HepG2 (cell line): ENCODE results near the gene WDR7. TPM values are rescaled to one million over a fixed set of nuclear protein-coding genes. Genes with fewer than 3 reads are reported as not detected.

Source experiments
- ATAC-seq: fragments of 200-7000 bp; cut with Tn5 transposase; 3 replicates; pipeline ENCODE4 v1.9.1; 2020; ENCODE audit warnings: mild to moderate bottlenecking, moderate library complexity
- BruUV-seq: library from RNA; stranded (reverse); fragments of 400-500 nt; replicated peaks from 2 replicates; lab custom pipeline; 2021; lab: Mats Ljungman, UMichigan
- CTCF ChIA-PET: fragments of 300-600 bp; formaldehyde crosslinking; extraction: SDS; loops from one replicate; lab custom pipeline; 2021; ENCODE audit warnings: low total read pairs, inconsistent platforms, low intra/inter-chr PET ratio; lab: Yijun Ruan, JAX
- POLR2A ChIA-PET: fragments of 350-600 bp; sonication (Branson Sonifier 250); formaldehyde crosslinking; loops from one replicate; lab custom pipeline; 2020; ENCODE audit warnings: antibody characterized with exemption, inconsistent platforms; lab: Yijun Ruan, JAX
- DNase-seq: peaks from one replicate; pipeline ENCODE4 v3.0.0-alpha.2; 2015; ENCODE audit warnings: low spot score
- FAIRE-seq: peaks from 3 replicates; lab custom pipeline; 2011; peaks lifted over from hg19 to GRCh38; lab: Jason Lieb, UNC
- H2AFZ ChIP-seq: one replicate; pipeline ENCODE4 v1.6.1; 2011; ENCODE audit warnings: low read length, inconsistent platforms
- H3K27ac ChIP-seq: fragments of 300-600 bp; 3 replicates; pipeline ENCODE4 v1.8.0; 2011; ENCODE audit warnings: mixed run types, mild to moderate bottlenecking, mixed read lengths, low read length, inconsistent platforms; ENCODE audit not compliant: insufficient read depth; ENCODE audit errors: extremely low read length
- H3K27me3 ChIP-seq, 2 experiments: fragments of 200-600 bp in 1 of 2; 2 replicates in 1 of 2; 3 replicates in 1 of 2; pipeline versions ENCODE4 v1.6.0 to v1.8.0; 2011; ENCODE audit warnings: low read length in 2 of 2, mild to moderate bottlenecking in 2 of 2, moderate library complexity in 2 of 2, inconsistent platforms in 1 of 2; ENCODE audit not compliant: insufficient read depth in 2 of 2, control insufficient read depth in 1 of 2
- H3K36me3 ChIP-seq, 2 experiments: fragments of 200-600 bp in 1 of 2; replicated peaks in 1 of 2; 2 replicates in 1 of 2; 3 replicates in 1 of 2; pipeline versions ENCODE4 v1.5.1 to v1.8.0; 2011; ENCODE audit warnings: low read length in 2 of 2, inconsistent platforms in 1 of 2; ENCODE audit not compliant: insufficient read depth in 2 of 2, control insufficient read depth in 1 of 2
- H3K4me1 ChIP-seq: 2 replicates; pipeline ENCODE4 v1.5.1; 2012; ENCODE audit warnings: low read length, inconsistent platforms; ENCODE audit not compliant: insufficient read depth
- H3K4me2 ChIP-seq: 2 replicates; pipeline ENCODE4 v1.6.0; 2011; ENCODE audit warnings: low read depth, low read length, inconsistent platforms
- H3K4me3 ChIP-seq, 3 experiments: fragments of 200-600 bp in 1 of 3; sonication (generic), shearing (Covaris generic) in 1 of 3; replicated peaks in 1 of 3; 2 replicates each; pipeline ENCODE4 v1.5.1; 2011 to 2016; ENCODE audit warnings: low read length in 3 of 3, inconsistent platforms in 2 of 3, low read depth in 2 of 3, mild to moderate bottlenecking in 2 of 3, control low read depth in 1 of 3, mixed read lengths in 1 of 3; ENCODE audit not compliant: insufficient read depth in 1 of 3
- H3K79me2 ChIP-seq: one replicate; pipeline ENCODE4 v1.6.1; 2011; ENCODE audit warnings: low read length, inconsistent platforms; ENCODE audit not compliant: insufficient read depth
- H3K9ac ChIP-seq: 2 replicates; pipeline ENCODE4 v1.6.0; 2011; ENCODE audit warnings: mild to moderate bottlenecking, low read depth, low read length, inconsistent platforms; ENCODE audit not compliant: insufficient read depth
- H3K9me3 ChIP-seq: 2 replicates; pipeline ENCODE4 v1.5.1; 2012; ENCODE audit warnings: mild to moderate bottlenecking, low read length
- H4K20me1 ChIP-seq: 2 replicates; pipeline ENCODE4 v1.6.0; 2011; ENCODE audit warnings: inconsistent platforms, mild to moderate bottlenecking, low read length, moderate library complexity; ENCODE audit not compliant: insufficient read depth
- AKNA ChIP-seq: sonication (generic); formaldehyde crosslinking; IDR thresholded peaks from 2 replicates; pipeline ENCODE4 v1.4.0; 2020; ENCODE audit warnings: missing genetic modification reagents, borderline replicate concordance
- KDM5A ChIP-seq: fragments of 200-600 bp; sonication (generic); IDR thresholded peaks from 2 replicates; pipeline ENCODE4 v1.7.0; 2018; ENCODE audit warnings: antibody characterized with exemption, mild to moderate bottlenecking, low read length, borderline replicate concordance
- NFKB2 ChIP-seq: sonication (generic); formaldehyde crosslinking; IDR thresholded peaks from 2 replicates; pipeline ENCODE4 v1.4.0; 2020; ENCODE audit warnings: missing genetic modification reagents, borderline replicate concordance
- PHF21A ChIP-seq: sonication (generic); formaldehyde crosslinking; IDR thresholded peaks from 2 replicates; pipeline ENCODE4 v1.5.0; 2020; ENCODE audit warnings: mild to moderate bottlenecking, missing genetic modification reagents
- ZC3H4 ChIP-seq: sonication (generic); formaldehyde crosslinking; IDR thresholded peaks from 2 replicates; pipeline ENCODE4 v1.4.0; 2020; ENCODE audit warnings: missing genetic modification reagents, borderline replicate concordance
- ZSCAN9 ChIP-seq: IDR thresholded peaks from 2 replicates; pipeline ENCODE4 v1.6.1; 2016; ENCODE audit warnings: borderline replicate concordance
- WGBS: methylation state at CpG from one replicate; pipeline ENCODE4 v1.1.6; 2017; ENCODE audit warnings: low lambda C conversion rate; 5-methylcytosine and 5-hydroxymethylcytosine counted together
- in situ Hi-C: cut with HindIII; loops from 2 replicates; pipeline ENCODE4 v1.10.0; 2017; ENCODE audit warnings: low pct_unique_long_range_greater_than_20kb; ENCODE audit not compliant: extremely low pct_ligation_motif_present
- intact Hi-C: fragments of 100-400 bp; cut with micrococcal nuclease; formaldehyde crosslinking; loops from one replicate; pipeline ENCODE4 v1.10.0; 2022; ENCODE audit not compliant: unreplicated experiment
- polyA plus RNA-seq, 8 experiments: library from polyadenylated mRNA; depleted of rRNA in 3 of 8; stranded (reverse) in 7 of 8; unstranded in 1 of 8; fragments of >200 nt; fragmentation: Illumina TruSeq in 4 of 8; extraction: Trizol in 4 of 8; gene quantifications; 2 replicates each; pipeline versions ENCODE4 v1.2.1 to v1.2.3, GENCODE V29; 2011 to 2016; ENCODE audit warnings: low read depth in 4 of 8, missing spikeins in 1 of 8, mixed read lengths in 1 of 8; ENCODE audit not compliant: insufficient read depth in 1 of 8
- total RNA-seq, 5 experiments: library from RNA; depleted of rRNA; stranded (reverse); fragments of >200 nt; fragmentation: Illumina TruSeq; extraction: Trizol; gene quantifications; 2 replicates each; pipeline ENCODE4 v1.2.3, GENCODE V29; 2016; ENCODE audit warnings: low read depth in 1 of 5

Gene WDR7
- total and polyA plus RNA-seq, 2 of the 13 experiments (the other 11 are each of a cell fraction or from before 2014, with no cell fraction given), result 2.0 to 7.8 TPM

- TF ChIP-seq AKNA (CRISPR knock-in tag), result no peak
- TF ChIP-seq ZSCAN9 (CRISPR knock-in tag), result 0 out of 2 replicates have a peak, but pooled peaks have one; percentile 48
- peak; percentile 60; the same call in 1 of the 2 replicates for TF ChIP-seq NFKB2
These were observed 12.7 kb upstream of the WDR7 start, which contains the start of gene TXNL1 (continued) for GRCh38 chr18:56638232-56639103.

- CTCF ChIA-PET, result no interaction called here
These were observed 12.1 kb upstream of the WDR7 start for GRCh38 chr18:56639104-56639381.

More at GRCh38 chr18:56639104-56639381, 12.1 kb upstream of the WDR7 start:
- Histone ChIP-seq H3K9me3 (no peaks in the 10 kb centered on the region), H3K4me3 (peak overlapping the region; percentile 65 to 99 (median 73)), H4K20me1 (peaks cover 23% of the 10 kb centered on the region), H3K4me2 (peak overlapping the region; percentile 92), H3K27ac (peak overlapping the region; percentile 86), H3K9ac (peak overlapping the region; percentile 85), H3K36me3 (peaks cover 3 to 7% of the 10 kb centered on the region in 2 experiments; a peak in 2 of 5 replicates), H3K27me3 (no peaks in the 10 kb centered on the region; a peak in 1 of 5 replicates), H3K4me1 (peaks cover 45% of the 10 kb centered on the region), H3K79me2 (peaks cover 44% of the 10 kb centered on the region), H2AFZ (peak overlapping the region; percentile 93)
- no peak for FAIRE-seq
- TSS peak; percentile 96 for BruUV-seq
- in situ Hi-C loops, result no loop called here
- POLR2A ChIA-PET, result interaction anchor here (3.4 kb wide), 1 partner anchor 12 kb away, joined by 32 read pairs; the partner anchor contains the start of gene WDR7
- intact Hi-C loops, result no loop called here
- no peak for DNase-seq
- WGBS, result 15% methylated on average over 6 of the region's 6 CpGs
- ATAC-seq, result no peak
- no peak for TF ChIP-seq ZC3H4 (CRISPR knock-in tag)
- TF ChIP-seq PHF21A, result 0 out of 2 replicates have a peak, but pooled peaks have one; percentile 4
- peak; percentile 37; the same call in 1 of the 2 replicates for TF ChIP-seq KDM5A
